ENCODE results near the gene ADARB2.

DNA sequence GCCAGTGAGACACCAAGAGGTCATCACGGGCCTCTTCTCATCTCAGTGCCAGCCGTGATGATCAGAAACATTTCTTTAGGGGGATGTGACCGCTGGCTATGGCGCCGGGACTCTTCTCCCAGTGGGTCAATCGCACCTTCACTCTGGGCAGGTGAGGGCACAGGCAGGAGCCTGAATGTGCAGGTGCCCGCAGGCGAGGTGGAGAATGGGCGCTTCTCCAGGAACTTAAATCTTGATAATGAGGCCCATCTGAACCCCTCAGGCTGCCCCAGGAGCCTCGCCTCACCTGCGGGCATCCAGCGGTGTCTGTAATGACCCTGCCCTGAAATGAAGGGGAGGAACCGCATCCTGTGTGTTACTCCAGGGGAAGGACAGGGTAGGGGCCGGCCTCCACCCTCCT, 204.7 kb downstream of the ADARB2 start:
- TF ChIP-seq, protein P1, sequence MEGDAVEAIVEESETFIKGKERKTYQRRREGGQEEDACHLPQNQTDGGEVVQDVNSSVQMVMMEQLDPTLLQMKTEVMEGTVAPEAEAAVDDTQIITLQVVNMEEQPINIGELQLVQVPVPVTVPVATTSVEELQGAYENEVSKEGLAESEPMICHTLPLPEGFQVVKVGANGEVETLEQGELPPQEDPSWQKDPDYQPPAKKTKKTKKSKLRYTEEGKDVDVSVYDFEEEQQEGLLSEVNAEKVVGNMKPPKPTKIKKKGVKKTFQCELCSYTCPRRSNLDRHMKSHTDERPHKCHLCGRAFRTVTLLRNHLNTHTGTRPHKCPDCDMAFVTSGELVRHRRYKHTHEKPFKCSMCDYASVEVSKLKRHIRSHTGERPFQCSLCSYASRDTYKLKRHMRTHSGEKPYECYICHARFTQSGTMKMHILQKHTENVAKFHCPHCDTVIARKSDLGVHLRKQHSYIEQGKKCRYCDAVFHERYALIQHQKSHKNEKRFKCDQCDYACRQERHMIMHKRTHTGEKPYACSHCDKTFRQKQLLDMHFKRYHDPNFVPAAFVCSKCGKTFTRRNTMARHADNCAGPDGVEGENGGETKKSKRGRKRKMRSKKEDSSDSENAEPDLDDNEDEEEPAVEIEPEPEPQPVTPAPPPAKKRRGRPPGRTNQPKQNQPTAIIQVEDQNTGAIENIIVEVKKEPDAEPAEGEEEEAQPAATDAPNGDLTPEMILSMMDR (IDR thresholded peaks at IDR 0.05 in 2 of 3, conservative IDR thresholded peaks at IDR 0.05 in 1 of 3; ENCODE audit: control insufficient read depth in 2 of 3, extremely low read depth in 1 of 3, insufficient read depth in 1 of 3, low read depth in 3 of 3, low read length in 3 of 3) = no peak
- TF ChIP-seq POLR2AphosphoS2 (IDR thresholded peaks at IDR 0.05; ENCODE audit: low read depth, low read length) (no peak), SMARCA5 (IDR thresholded peaks at IDR 0.05) (no peak)

Data from GM12878 (cell line).